Ovary (tissue), 9 donors: Measurements from ENCODE around the gene CTNNA3. TPM values are rescaled to one million over a fixed set of nuclear protein-coding genes. Genes with fewer than 3 reads are reported as not detected.

Source experiments
- DNase-seq, 5 donors: peaks; one replicate each; pipeline ENCODE4 v3.0.0-alpha.2; 2019 to 2020
- H3K27ac ChIP-seq, 2 donors: fragments of 200-600 bp; one replicate each; pipeline versions ENCODE4 v1.5.1 to v1.8.0; 2019 to 2022
- H3K27me3 ChIP-seq: fragments of 200-600 bp; one replicate; pipeline ENCODE4 v1.8.0; 2022
- H3K36me3 ChIP-seq: fragments of 200-600 bp; sonication (generic); one replicate; pipeline ENCODE4 v1.5.1; 2019
- H3K4me1 ChIP-seq: one replicate; pipeline ENCODE4 v1.8.1; 2013; ENCODE audit warnings: mild to moderate bottlenecking, moderate library complexity; ENCODE audit not compliant: insufficient read depth
- H3K4me3 ChIP-seq: fragments of 200-600 bp; sonication (generic); one replicate; pipeline ENCODE4 v1.5.1; 2017
- H3K9me3 ChIP-seq, 2 donors: fragments of 200-600 bp in 1 of 2; sonication (generic) in 1 of 2; one replicate each; pipeline versions ENCODE4 v1.5.1 to v1.8.1; 2013 to 2019; ENCODE audit warnings: mild to moderate bottlenecking in 1 of 2, moderate library complexity in 1 of 2
- CTCF ChIP-seq, 3 donors: fragments of 450-650 bp in 2 of 3; fragments of 200-600 bp in 1 of 3; IDR thresholded peaks; one replicate each; pipeline versions ENCODE4 v1.5.1 to v1.8.0; 2016 to 2022; ENCODE audit warnings: antibody characterized with exemption in 3 of 3, mild to moderate bottlenecking in 1 of 3
- EP300 ChIP-seq: sonication (generic); formaldehyde crosslinking; IDR thresholded peaks from one replicate; pipeline ENCODE4 v1.6.1; 2017; ENCODE audit warnings: antibody characterized with exemption
- POLR2A ChIP-seq: fragments of 450-650 bp; IDR thresholded peaks from one replicate; pipeline ENCODE4 v1.6.1; 2017; ENCODE audit warnings: antibody characterized with exemption, mild to moderate bottlenecking, moderate library complexity
- WGBS, 3 donors: extraction: QIAGEN DNeasy Blood & Tissue Kit in 1 of 3; methylation state at CpG; one replicate each; pipeline versions ENCODE4 v1.1.5 to v1.1.7; 2013 to 2017; 5-methylcytosine and 5-hydroxymethylcytosine counted together
- intact Hi-C, 4 donors: fragments of 100-400 bp; cut with DNase I; formaldehyde crosslinking; loops; one replicate each; pipeline versions ENCODE4 v1.11.0 to v1.15.1; 2022 to 2023
- polyA plus RNA-seq, 2 donors: library from polyadenylated mRNA; stranded (reverse); fragments of 200-250 nt in 1 of 2; fragments of 350-450 nt in 1 of 2; fragmentation: Illumina TruSeq in 1 of 2; extraction: RNeasy Lipid Tissue Mini Kit (QIAGEN cat#74804) in 1 of 2; gene quantifications; one replicate each; pipeline ENCODE4 v1.2.3, GENCODE V29; 2013 to 2014
- total RNA-seq, 7 donors: library from RNA; depleted of rRNA in 2 of 7; stranded (reverse); fragments of >200 nt in 2 of 7; fragmentation: NEBNext Ultra II Directional in 3 of 7; extraction: Animal tissue kit (Norgen Biotek cat#: 25700) in 3 of 7; gene quantifications; one replicate each; pipeline versions ENCODE4 v1.1.0 to v1.2.4, GENCODE V29; 2016 to 2023
- donor health status: DM: no; HTN: no; CAD: no; lungs with moderate emphysema.
- donor health status: DM: no; HTN: no; CAD: no.
- donor health status: Bipolar disorder and iron deficiency.
- donor health status: DM: yes; HTN: yes; CAD: no.
- donor health status: DM: no; HTN: no; CAD: no.
- donor health status: DM: yes; HTN: yes; CAD: no.

CTNNA3 gene
- total and polyA plus RNA-seq, 9 donors = 1.9 to 9.7 (median 4.0) TPM

GRCh38 chr10:67521546-67521945 is 174.4 kb downstream of the CTNNA3 start:
- Histone ChIP-seq H3K4me3 (no peak overlapping the region), H3K27me3 (no peaks in the 10 kb centered on the region), H3K27ac (no peak overlapping the region), H3K9me3 (no peaks in the 10 kb centered on the region), H3K36me3 (no peaks in the 10 kb centered on the region), H3K4me1 (no peaks in the 10 kb centered on the region)
- DNase-seq = no peak
- intact Hi-C loops = no loop called here
- WGBS, 3 donors = 69 to 74% (median 74%) methylated on average over 2 of the region's 2 CpGs
- TF ChIP-seq POLR2A = no peak
- TF ChIP-seq CTCF (IDR thresholded peaks at IDR 0.05) = no peak
- no peak for TF ChIP-seq EP300

- peak in 4 of 5 donors; percentile 13 to 24 (median 24) for DNase-seq
- Histone ChIP-seq H3K27me3 (no peaks in the 10 kb centered on the region), H3K27ac (no peak overlapping the region), H3K36me3 (no peaks in the 10 kb centered on the region), H3K4me1 (no peaks in the 10 kb centered on the region), H3K9me3 (no peaks in the 10 kb centered on the region), H3K4me3 (no peak overlapping the region)
- 2 to 4% (median 4%) methylated on average over 5 of the region's 5 CpGs for WGBS, 3 donors
- intact Hi-C loops = no loop called here
- TF ChIP-seq POLR2A (no peak), CTCF (IDR thresholded peaks at IDR 0.05) (peak in 2 of 3 donors; percentile 25 to 70)
These were observed 175.0 kb downstream of the CTNNA3 start for GRCh38 chr10:67520924-67521520.

- H3K36me3 ChIP-seq = no peaks in the 10 kb centered on the region
- intact Hi-C loops = no loop called here
- H3K9me3 ChIP-seq = no peaks in the 10 kb centered on the region
- H3K27ac ChIP-seq = no peak overlapping the region
- H3K4me3 ChIP-seq = no peak overlapping the region
- H3K27me3 ChIP-seq = no peaks in the 10 kb centered on the region
- WGBS, 3 donors = 86 to 97% (median 96%) methylated on average over 2 of the region's 2 CpGs
- no peaks in the 10 kb centered on the region for H3K4me1 ChIP-seq
- TF ChIP-seq CTCF (IDR thresholded peaks at IDR 0.05) (no peak), POLR2A (no peak), EP300 (no peak)
- no peak for DNase-seq
These were observed 176.6 kb downstream of the CTNNA3 start for GRCh38 chr10:67519434-67519833.

GRCh38 chr10:67518756-67519155 is 177.2 kb downstream of the CTNNA3 start:
- no peak for DNase-seq
- Histone ChIP-seq H3K27ac (no peak overlapping the region), H3K36me3 (no peaks in the 10 kb centered on the region), H3K4me1 (no peaks in the 10 kb centered on the region), H3K27me3 (no peaks in the 10 kb centered on the region), H3K4me3 (no peak overlapping the region), H3K9me3 (no peaks in the 10 kb centered on the region)
- 86 to 89% (median 87%) methylated on average over 4 of the region's 4 CpGs for WGBS, 3 donors
- no peak for TF ChIP-seq POLR2A
- TF ChIP-seq EP300 = no peak
- TF ChIP-seq CTCF (IDR thresholded peaks at IDR 0.05) = no peak
- intact Hi-C loops = no loop called here
